Measurements from ENCODE around the gene ARRDC4.
"Not testable (repeated sequence)": the region's sequence is repeated elsewhere in the genome, so short reads cannot be mapped to it uniquely, and the experiment has no call there.

ARRDC4 gene

DNA sequence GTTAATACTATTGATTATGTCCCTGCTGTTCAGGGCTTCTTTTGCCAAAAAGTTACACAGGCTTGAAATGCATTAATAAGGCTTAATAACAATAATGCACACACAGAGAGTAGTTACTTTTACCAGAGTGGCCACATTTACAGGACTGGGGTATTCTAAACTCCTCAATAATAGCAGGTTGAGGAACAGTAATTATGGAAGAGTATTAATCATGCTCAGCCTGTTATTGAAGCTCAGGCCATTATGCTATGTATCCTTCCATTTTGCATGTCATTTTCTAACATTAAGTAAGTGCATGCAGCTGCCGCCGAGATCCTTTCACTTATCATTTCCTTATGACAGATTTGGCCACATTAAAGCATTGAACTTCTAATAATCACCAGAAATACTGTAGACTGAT lies 5.7 kb downstream of the ARRDC4 start:
- DNase-seq (ENCODE audit: low spot score), result no peak

DNA sequence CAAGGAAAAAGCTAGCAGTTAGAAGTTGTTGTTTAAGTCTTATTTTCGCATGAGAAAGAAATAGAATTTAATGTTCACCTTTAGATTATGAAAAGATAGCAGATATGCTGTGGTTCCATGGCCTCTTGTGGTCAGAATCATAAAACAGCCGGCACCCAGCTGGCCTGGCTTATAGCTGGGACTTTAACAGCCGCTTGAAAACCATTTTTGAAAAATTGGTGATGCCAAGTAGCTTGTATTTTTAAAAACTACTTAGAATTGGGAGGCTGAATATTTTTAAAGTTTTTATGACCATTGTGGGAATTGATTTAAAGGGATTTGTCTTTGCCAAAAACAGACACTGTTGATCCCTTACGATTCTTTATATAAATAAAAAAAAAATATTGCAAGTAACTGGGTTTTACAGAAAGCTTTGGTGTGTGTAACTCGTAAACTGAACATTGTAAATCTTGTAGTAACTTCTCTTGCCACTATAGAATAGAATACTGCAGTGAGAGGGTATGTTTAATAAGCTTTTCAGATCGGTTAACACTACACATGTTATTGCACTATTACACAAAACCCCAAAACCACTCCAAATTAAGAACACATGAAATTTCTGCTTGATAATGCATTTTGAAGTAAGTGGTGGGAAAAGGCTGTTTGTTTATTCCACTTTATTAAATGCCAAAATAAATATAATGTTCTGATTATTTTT lies 6.6 kb downstream of the ARRDC4 start:
- no peak for DNase-seq (ENCODE audit: low spot score)

DNA sequence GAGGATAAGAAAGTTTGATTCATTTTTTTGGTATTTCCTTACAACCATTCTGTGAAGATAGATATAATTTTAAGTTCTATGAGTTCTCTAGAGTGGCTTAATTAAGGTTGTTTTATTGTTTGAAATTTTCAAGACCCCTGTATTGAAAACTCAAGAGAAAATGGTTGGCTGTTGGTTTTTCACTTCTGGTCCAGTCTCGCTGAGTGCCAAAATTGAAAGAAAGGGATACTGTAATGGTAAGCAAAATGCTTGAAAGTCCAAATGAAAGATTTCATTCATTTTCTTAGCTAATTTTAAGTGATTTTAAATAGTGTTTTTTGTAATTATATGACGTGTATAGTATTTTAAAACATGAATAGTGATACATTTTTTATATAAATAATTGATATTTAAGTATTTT lies 7.4 kb downstream of the ARRDC4 start:
- DNase-seq (ENCODE audit: low spot score), result no peak

DNA sequence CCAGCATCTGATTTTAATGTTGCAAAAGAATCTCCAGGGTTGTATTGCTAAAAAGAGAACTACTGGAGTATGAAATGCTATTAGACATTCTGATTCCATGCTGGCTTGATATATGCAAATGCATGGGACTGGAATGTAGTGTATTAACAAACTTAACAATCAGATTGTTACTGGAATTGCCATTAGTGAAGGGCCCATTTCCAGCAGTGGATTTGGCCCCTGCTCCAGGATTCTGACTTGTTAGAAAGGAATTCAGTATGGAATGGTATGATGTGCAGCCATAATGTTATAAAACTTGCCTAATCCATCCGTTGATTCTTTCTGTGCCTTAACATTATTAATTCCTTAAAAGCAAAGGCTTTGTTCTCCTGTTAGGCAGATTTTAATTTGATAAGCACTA lies 7.9 kb downstream of the ARRDC4 start:
- DNase-seq (ENCODE audit: low spot score), result no peak

DNA sequence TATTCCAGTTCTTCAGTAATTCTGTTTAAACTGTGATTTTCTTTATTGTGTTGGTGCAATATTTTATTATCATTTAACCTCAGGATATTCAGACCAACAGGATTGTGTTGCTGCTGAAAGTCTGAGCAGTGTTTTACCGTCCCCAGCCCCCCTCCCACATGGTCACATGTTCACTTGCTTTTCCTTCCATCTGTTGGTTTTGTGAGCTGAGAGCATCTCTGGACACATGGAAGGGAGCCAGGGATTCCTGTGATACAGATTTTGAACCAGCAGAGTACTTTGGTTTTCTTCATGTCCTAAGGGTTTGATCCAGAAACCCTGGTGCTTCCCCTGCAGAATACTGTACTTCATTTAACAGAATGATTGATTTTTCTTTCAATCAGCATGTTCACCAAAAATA lies 11.9 kb downstream of the ARRDC4 start:
- no peak for DNase-seq (ENCODE audit: low spot score)

DNA sequence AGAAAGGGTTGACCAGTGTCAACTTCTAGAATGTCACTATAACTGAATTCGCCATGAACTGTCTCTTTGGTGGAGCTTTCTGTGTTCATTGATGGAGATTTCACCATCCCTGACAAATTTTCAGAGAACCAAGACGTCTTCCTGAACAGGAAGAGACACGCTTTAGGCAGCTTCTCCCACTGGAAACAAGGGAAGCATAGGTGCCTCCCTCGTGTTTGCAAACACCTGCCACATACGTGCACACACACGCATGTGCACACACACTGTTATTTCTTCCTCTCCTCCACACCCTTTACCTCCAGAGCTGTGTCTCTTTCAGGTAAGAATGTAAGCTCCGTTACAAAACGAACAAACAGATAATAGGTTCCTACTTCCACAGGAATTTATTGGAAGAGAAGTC lies 15.6 kb downstream of the ARRDC4 start:
- no peak for DNase-seq (ENCODE audit: low spot score)

DNA sequence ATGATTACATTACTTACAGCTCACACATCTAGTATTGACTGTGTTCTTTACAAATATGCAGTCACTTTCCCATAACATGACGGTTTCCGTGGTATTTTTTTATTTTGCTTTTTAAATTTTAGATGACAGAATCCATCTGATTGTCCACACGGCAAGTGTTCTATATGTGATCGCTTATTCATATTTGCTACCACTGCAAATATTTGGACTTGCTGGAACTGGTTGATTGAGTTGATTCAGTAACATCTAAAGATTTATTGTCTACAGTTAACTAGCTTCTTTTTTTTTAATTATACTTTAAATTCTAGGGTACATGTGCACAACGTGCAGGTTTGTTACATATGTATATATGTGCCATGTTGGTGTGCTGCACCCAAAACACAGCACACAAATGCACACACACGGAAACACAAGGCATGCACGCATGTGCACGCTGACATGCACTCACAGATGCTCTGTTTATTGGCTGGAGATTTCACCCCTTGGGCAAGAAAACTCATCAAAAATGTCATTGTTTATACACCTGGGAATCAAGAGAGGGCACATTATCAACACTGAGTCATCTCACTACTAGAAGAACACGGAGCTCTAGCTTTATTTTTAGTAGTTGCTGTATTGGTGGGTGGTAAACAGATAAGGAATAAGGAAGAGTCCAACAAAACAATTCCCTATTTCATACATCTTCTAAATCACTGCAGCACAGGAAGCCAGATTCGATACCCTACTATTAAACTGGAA lies 16.4 kb downstream of the ARRDC4 start:
- no peak for DNase-seq (ENCODE audit: low spot score)

DNA sequence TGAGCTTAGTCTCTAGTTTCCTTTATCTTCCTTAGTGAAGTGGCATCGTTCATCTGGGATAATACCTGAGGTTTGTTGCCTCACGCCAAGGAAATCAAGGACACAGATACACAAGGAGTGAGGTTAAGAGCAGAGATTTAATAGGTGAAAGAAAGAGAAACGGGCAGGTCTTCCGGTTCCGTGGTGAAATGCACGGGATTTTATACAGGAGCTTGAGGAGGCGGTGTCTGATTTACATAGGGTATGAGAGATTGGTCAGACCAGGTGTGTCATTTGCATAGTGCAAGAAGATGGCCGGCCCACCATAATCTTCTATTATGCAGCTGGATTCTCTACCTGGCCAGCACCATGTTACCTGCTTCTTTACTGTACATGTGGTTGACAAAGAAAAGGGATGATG lies 17.2 kb downstream of the ARRDC4 start:
- peak; percentile 26 for DNase-seq (ENCODE audit: low spot score)

DNA sequence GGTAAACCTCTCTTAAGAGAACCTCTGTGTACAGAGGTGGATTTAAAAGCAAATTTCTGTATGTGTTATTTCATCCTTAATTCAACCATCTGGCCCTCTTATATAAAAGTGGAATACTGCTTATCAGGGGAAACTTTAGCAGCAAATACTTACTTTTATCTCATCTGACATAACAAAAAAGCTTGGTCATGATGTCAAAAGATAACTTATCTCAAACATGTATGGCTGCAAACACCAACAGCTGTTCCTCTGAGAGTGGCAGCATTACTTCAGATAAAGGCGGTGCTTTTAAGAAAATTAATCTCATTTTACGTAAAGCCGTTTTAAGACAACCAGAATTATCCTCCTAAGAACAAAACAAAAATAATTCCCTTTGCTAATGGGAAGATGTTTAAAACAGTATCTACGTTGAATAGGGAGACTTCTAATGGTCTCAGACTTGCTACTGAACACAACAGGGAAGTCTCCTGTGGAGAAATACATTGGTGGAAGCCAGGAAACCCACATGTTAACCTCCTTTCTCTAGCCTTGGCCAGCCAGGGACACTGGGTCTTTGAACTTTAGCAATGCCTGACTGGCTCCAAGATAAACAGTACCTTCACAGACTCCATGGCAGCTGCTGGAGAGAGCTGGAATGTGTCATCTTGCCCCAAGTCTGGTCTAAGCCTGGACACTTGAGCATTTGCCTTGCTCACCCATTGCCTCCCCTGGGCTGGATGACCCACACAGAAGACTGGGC lies 18.1 kb downstream of the ARRDC4 start:
- no peak for DNase-seq (ENCODE audit: low spot score)

DNA sequence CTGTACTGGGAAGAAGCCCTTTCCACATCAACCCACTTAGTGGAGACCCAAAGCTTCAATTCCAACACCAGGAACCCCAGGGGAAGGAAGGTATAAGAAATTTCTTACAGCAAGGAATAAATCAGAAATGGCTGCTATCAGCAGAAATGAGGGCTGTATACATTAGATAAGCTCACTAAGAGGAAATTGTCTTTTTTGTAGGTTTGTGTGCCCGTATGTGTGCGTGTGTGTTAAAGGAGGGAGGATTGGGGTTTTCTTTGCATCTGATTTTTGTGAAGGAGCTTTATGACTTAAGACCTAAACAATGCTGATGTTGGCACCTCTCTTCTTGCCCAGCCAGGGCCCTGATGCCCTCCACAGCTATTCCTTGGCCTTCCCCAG lies 18.6 kb downstream of the ARRDC4 start:
- no peak for DNase-seq (ENCODE audit: low spot score)

DNA sequence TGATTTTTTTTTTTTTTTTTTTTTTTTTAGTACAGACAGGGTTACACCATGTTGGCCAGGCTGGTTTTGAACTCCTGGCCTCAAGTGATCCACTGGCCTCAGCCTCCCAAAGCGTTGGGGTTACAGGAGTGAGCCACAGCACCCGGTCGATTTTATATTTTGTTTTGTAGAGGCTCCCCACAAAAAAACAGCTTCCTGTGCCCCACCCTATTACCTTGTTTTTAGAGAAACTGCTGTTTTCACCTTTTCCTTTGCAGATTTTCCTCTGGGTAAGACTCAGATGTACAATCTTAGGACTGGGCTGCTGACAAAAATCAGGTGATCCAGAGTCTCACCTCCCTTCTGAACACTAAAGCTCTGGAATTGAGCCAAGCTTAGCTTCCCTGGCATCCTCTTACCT lies 20.6 kb downstream of the ARRDC4 start:
- no peak for DNase-seq (ENCODE audit: low spot score)

DNA sequence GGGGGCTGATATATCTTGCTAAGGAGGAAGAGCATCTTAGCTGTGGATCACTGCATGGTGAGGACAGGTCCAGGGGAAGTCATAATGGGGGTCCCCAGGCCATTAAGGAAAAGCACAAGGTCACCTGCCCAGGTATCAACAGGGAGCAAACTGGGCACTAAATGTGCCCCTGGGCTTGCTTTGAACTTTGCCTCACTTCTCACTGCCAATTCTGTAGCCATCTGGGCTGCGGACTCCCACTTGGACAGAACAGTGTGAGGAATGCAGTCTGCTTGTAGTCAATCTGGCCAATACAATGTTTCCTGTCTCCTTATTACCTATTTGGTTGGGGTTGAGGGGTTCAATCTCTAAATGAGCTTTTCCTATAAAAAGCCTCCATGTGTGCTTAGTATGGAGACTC lies 21.3 kb downstream of the ARRDC4 start:
- no peak for DNase-seq (ENCODE audit: low spot score)

DNA sequence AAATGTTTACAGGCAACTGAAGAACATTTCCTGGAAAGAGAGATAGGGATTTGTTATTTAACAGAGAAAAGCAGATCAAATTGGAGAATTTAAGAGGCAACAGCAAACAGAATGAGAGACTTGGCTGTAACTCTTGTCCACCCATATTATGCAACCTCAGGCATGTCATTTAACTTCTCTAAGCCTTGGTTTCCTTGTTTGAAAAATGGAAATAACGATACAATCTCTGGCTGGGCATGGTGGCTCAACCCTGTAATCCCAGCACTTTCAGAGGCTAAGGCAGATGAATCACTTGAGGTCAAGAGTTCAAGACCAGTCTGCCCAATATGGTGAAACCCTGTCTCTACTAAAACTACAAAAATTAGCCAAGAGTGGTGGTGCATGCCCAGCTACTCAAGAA lies 23.7 kb downstream of the ARRDC4 start:
- DNase-seq (ENCODE audit: low spot score), result no peak

DNA sequence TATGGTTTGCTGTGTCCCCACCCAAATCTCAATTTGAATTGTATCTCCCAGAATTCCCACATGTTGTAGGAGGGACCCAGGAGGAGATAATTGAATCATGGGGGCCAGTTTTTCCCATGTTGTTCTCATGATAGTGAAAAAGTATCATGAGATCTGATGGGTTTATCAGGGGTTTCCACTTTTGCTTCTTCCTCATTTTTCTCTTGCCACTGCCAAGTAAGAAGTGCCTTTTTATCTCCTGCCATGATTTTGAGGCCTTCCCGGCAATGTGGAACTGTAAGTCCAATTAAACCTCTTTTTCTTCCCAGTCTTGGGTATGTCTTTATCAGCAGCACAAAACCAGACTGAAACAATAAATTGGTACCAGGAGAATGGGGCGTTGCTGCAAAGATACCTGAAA lies 25.5 kb downstream of the ARRDC4 start:
- not testable (repeated sequence) for DNase-seq (ENCODE audit: low spot score)

DNA sequence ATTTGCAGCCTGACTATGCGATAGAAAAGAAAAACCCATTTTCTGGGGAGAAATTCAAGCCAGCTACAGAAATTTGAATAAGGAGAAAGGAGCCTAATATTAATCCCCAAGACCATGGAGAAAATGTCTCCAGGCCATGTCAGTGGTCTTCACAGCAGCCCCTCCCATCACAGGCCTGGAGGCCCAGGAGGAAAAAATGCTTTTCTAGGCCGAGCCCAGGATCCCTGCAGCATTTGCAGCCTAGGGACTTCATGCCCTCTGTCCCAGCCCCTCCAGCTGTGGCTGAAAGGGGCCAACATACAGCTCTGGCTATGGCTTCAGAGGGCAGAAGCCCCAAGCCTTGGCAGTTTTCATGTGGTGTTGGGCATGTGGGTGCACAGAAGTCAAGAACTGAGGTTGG lies 26.3 kb downstream of the ARRDC4 start:
- no peak for DNase-seq (ENCODE audit: low spot score)

DNA sequence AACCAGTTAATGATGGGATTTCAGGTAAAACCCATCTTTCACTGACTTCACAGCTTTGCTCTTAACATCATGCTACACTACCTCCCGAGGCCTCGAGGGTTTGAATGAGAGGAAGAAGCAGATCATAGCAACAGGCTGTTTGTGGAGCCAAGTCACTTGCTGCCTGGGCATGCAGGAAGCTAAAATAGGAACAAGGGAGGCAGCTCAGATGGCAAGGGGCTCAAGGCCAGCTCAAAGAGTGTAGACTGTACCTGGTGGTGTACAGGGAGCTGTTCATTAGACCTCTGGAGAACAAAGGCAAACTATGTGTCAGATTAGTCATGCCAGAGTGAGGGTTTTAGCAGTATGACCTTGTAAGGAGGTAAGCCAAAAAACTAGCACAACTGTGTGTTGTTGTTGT lies 28.8 kb downstream of the ARRDC4 start:
- DNase-seq (ENCODE audit: low spot score), result no peak

DNA sequence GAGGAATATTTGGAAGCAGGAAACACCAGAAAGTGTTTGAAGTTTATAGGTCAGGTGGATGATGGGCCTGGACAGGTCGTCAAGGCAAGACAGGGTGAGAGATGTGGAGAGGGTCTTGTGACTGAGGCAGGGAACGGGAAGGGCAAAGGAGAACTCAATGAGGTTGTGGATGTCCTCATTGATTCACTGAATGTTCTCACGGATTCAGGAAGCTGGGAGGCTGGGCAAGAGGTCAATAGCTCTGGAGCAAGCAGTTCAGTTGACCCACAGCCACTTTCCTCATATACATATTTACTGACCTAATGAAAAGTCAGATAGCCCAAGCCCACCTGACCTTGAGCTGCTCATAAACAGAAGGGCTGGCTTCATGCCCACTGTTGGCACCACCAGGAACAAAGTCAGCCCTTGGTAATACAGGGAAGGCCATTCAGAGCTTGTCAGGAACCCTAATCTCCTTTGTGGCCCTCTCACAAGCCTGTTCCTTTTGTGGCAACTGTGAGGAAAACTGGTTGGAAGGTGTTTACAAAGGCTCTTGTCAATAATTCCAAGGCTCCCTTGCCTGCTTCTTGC lies 31.6 kb downstream of the ARRDC4 start:
- DNase-seq (ENCODE audit: low spot score), result no peak

DNA sequence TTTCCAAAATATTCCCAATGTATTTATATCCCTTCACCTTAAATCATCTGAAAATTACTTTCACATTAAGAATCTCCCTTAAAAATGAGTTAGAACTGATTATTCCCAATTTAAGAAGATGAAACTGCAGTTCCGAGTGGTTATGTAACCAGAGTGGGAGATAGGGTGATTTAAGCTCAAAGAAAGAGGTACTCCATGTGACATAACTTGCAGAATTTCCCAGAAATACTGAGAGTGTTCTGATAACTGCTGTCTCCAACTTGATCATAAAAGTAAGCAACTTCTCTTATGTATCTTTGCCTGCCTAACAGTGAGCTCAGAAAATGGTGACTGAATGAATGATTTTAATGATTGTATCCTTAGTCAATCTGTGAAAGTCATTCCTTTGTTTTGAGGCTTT lies 32.3 kb downstream of the ARRDC4 start:
- no peak for DNase-seq (ENCODE audit: low spot score)

DNA sequence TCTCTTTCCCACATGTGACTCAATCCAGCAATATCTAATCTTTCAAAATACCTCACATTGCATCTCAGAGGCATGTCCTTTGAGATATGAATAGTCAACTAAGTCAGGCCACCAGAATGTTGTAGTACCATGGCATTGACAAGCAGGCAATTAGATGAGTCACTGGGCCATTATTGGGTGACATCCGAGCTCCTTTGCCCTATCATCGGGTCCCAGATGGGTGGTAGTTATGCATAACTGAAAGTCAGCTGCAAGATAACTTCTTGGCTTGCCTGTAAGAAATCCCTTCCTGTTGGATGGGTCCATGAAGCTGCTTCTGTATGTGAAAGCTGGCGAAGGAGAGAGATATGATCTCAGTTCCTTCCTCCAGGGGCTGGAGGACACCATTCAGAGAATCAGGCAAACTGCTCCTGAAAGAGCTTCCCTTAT lies 32.8 kb downstream of the ARRDC4 start:
- peak; percentile 51 for DNase-seq (ENCODE audit: low spot score)

DNA sequence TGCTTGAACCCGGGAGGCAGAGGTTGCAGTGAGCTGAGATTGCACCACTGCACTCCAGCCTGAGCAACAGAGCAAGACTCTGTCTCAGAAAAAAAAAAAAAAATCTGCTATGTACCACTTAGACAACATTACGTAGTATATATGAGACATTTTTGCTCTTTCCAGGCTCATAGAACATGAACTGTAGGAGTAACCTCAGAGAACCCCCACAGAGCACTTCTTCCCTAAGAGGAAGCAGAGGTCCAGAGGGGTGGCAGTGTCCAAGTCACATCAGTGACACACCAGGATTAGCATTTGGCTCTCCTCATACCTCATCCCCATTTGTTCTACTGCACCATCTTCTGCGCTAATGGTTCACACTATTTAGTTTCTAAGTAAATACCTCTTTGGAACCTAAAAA lies 33.7 kb downstream of the ARRDC4 start:
- DNase-seq (ENCODE audit: low spot score), result no peak

DNA sequence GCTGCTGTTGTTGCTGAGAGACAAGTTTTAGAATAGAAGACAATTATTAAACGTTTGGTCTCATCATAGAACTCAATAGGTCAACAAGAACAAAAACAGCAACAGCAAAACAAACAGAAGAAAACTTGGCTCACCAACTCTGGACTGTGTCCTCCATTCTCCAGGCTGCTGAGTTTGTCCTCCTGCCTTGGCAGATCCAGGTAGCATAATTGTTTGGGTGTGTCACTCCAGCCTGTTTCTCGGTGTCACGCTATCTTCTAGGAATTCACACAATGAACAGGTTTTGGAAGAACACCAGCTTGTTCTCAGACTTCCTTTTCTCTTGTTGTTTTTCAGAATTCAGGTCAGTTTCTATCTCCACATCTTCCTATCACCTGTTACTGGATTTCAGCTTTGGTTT lies 34.7 kb downstream of the ARRDC4 start:
- peak; percentile 79 for DNase-seq (ENCODE audit: low spot score)

DNA sequence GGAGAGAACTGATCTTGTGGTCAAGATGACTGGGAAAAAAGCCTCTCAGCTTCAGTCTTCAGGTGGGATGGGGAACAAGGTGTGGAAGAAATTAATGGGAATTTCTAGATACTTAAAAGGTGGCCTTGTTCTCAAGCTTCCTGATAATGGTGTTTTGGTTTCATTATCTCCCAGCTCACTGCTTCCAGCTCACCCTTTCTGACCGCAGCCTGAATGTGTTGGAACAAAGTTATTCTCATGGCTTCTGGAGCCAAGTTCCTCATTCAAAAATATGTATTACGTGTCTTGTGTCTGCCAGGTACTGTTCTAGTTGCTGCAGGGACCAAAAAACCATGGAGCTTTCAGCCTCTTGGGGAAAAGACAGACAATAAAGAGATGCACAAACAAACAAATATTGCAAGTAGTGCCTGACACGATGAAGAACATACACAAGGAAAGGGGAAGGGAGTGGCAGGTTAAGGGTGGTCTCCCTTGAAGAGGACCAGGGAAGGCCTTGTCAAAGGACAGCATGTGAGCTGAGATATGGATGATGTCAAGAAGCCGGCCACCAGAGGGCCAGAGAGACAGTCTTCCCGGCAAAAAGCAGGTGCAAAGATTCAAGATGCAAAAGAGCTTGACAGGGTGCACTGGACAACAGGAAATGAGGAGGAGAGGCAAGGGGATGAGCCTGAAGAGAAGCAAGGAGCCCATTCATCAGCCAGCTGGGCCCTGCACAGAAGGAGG lies 35.5 kb downstream of the ARRDC4 start:
- DNase-seq (ENCODE audit: low spot score), result peak; percentile 58
